ENCODE data around the gene OTULINL. TPM values are rescaled to one million over a fixed set of nuclear protein-coding genes. Genes with fewer than 3 reads are reported as not detected.

Gene OTULINL
- total RNA-seq, 4 donors from 2014 or later, result 3.8 to 12.3 (median 4.6) TPM

GRCh38 chr5:14557203-14557770, 24.3 kb upstream of the OTULINL start:
- no peak for TF ChIP-seq POLR2A (IDR thresholded peaks at IDR 0.05)
- no peak for TF ChIP-seq EP300 (IDR thresholded peaks at IDR 0.05)
- TF ChIP-seq CTCF (IDR thresholded peaks at IDR 0.05), result no peak
- H3K4me3 ChIP-seq, result no peak overlapping the region
- H3K4me1 ChIP-seq, result no peaks in the 10 kb centered on the region
- no peak for DNase-seq (ENCODE audit: low spot score in 2 of 2)
- H3K9me3 ChIP-seq, result peaks cover 0 to 3% (median 0%) of the 10 kb centered on the region in 4 donors
- no peak overlapping the region for H3K27ac ChIP-seq
- WGBS, 2 donors, result 35 to 40% methylated on average over 8 of the region's 8 CpGs
- H3K27me3 ChIP-seq, result no peaks in the 10 kb centered on the region
- no peaks in the 10 kb centered on the region for H3K36me3 ChIP-seq

- H3K4me1 ChIP-seq, result no peaks in the 10 kb centered on the region
- H3K9me3 ChIP-seq, result no peaks in the 10 kb centered on the region
- H3K4me3 ChIP-seq, result no peak overlapping the region
- no peaks in the 10 kb centered on the region for H3K27me3 ChIP-seq
- no peak for DNase-seq (ENCODE audit: low spot score in 2 of 2)
- TF ChIP-seq CTCF (IDR thresholded peaks at IDR 0.05) (no peak), POLR2A (IDR thresholded peaks at IDR 0.05) (no peak), EP300 (IDR thresholded peaks at IDR 0.05) (no peak)
- no peak overlapping the region for H3K27ac ChIP-seq
- H3K36me3 ChIP-seq, result no peaks in the 10 kb centered on the region
- 52 to 55% methylated on average over 8 of the region's 8 CpGs for WGBS, 2 donors
Measured at GRCh38 chr5:14557791-14558415, 23.7 kb upstream of the OTULINL start.

GRCh38 chr5:14560091-14560595, 21.4 kb upstream of the OTULINL start:
- no peak for DNase-seq (ENCODE audit: low spot score in 2 of 2)
- no peak overlapping the region for H3K4me3 ChIP-seq
- TF ChIP-seq CTCF (IDR thresholded peaks at IDR 0.05) (no peak), POLR2A (IDR thresholded peaks at IDR 0.05) (no peak), EP300 (IDR thresholded peaks at IDR 0.05) (no peak)
- WGBS, 2 donors, result 40 to 58% methylated on average over 10 of the region's 10 CpGs
- H3K36me3 ChIP-seq, result no peaks in the 10 kb centered on the region
- H3K4me1 ChIP-seq, result no peaks in the 10 kb centered on the region
- H3K9me3 ChIP-seq, result no peaks in the 10 kb centered on the region
- H3K27me3 ChIP-seq, result no peaks in the 10 kb centered on the region
- no peak overlapping the region for H3K27ac ChIP-seq

GRCh38 chr5:14561741-14562140, 19.9 kb upstream of the OTULINL start:
- Histone ChIP-seq H3K27ac (no peak overlapping the region), H3K4me1 (no peaks in the 10 kb centered on the region), H3K4me3 (no peak overlapping the region), H3K36me3 (no peaks in the 10 kb centered on the region), H3K9me3 (no peaks in the 10 kb centered on the region), H3K27me3 (no peaks in the 10 kb centered on the region)
- no peak for DNase-seq (ENCODE audit: low spot score in 2 of 2)
- TF ChIP-seq POLR2A (IDR thresholded peaks at IDR 0.05), result no peak
- no peak for TF ChIP-seq CTCF (IDR thresholded peaks at IDR 0.05)
- TF ChIP-seq EP300 (IDR thresholded peaks at IDR 0.05), result no peak
- 87 to 94% methylated on average over 3 of the region's 3 CpGs for WGBS, 2 donors

- H3K4me3 ChIP-seq, result no peak overlapping the region
- WGBS, 2 donors, result 95 to 100% methylated on average over 1 of the region's 1 CpG
- no peak for DNase-seq (ENCODE audit: low spot score in 2 of 2)
- TF ChIP-seq POLR2A (IDR thresholded peaks at IDR 0.05) (no peak), CTCF (IDR thresholded peaks at IDR 0.05) (no peak), EP300 (IDR thresholded peaks at IDR 0.05) (no peak)
- no peaks in the 10 kb centered on the region for H3K27me3 ChIP-seq
- H3K27ac ChIP-seq, result no peak overlapping the region
- no peaks in the 10 kb centered on the region for H3K9me3 ChIP-seq
- H3K36me3 ChIP-seq, result no peaks in the 10 kb centered on the region
- H3K4me1 ChIP-seq, result no peaks in the 10 kb centered on the region
Measured at GRCh38 chr5:14568333-14568732, 13.3 kb upstream of the OTULINL start.
